HG02840 (cell line): ENCODE data around the gene GGA1.

ENCODE experiments used
- ATAC-seq: cut with Tn5 transposase; IDR thresholded peaks from one replicate; pipeline ENCODE4 v1.9.1; 2021; ENCODE audit warnings: mild to moderate bottlenecking, moderate library complexity, moderate number of reproducible peaks; ENCODE audit not compliant: unreplicated experiment, low FRiP score

The GGA1 gene

GRCh38 chr22:37608477-37609239, at the start of gene GGA1:
Gene GGA1, plus strand, starts transcription at chr22:37608834. Its CDS starts 27 bp downstream, at chr22:37608861.
- ATAC-seq, result peak; percentile 79

GRCh38 chr22:37559521-37559900, 49.1 kb upstream of the GGA1 start:
- no peak for ATAC-seq

GRCh38 chr22:37559901-37560607, 48.6 kb upstream of the GGA1 start, which contains the start of gene CDC42EP1:
Gene CDC42EP1, plus strand, starts transcription at chr22:37560480. Its CDS starts 5,870 bp downstream, at chr22:37566350.
- no peak for ATAC-seq

GRCh38 chr22:37560608-37561211, 47.9 kb upstream of the GGA1 start:
- ATAC-seq, result no peak

GRCh38 chr22:37561212-37562048, 47.2 kb upstream of the GGA1 start:
- no peak for ATAC-seq

- ATAC-seq, result no peak
Measured at GRCh38 chr22:37562049-37562875, 46.4 kb upstream of the GGA1 start.

- ATAC-seq, result no peak
Measured at GRCh38 chr22:37563153-37564081, 45.2 kb upstream of the GGA1 start.

GRCh38 chr22:37564111-37564711, 44.4 kb upstream of the GGA1 start:
- no peak for ATAC-seq

- no peak for ATAC-seq
Measured at GRCh38 chr22:37565830-37566229, 42.8 kb upstream of the GGA1 start.

GRCh38 chr22:37566329-37566837, 42.3 kb upstream of the GGA1 start:
- ATAC-seq, result no peak

GRCh38 chr22:37566903-37567798, 41.5 kb upstream of the GGA1 start:
- ATAC-seq, result no peak

- no peak for ATAC-seq
Measured at GRCh38 chr22:37568012-37568411, 40.6 kb upstream of the GGA1 start.

- no peak for ATAC-seq
Measured at GRCh38 chr22:37568448-37569008, 40.1 kb upstream of the GGA1 start.

- no peak for ATAC-seq
Measured at GRCh38 chr22:37569009-37569920, 39.4 kb upstream of the GGA1 start.

GRCh38 chr22:37569921-37570660, 38.5 kb upstream of the GGA1 start:
- ATAC-seq, result no peak
